ENCODE data around the gene CAMK1D. TPM values are rescaled to one million over a fixed set of nuclear protein-coding genes. Genes with fewer than 3 reads are reported as not detected.

CAMK1D gene
- total and polyA plus RNA-seq, 2 experiments from 2014 or later = 4.6 to 7.2 TPM

- no peaks in the 10 kb centered on the region for H3K4me1 Mint-ChIP-seq
- H3K27ac Mint-ChIP-seq = no peak overlapping the region; the same call in 1 of the 2 replicates
- H3F3A ChIP-seq (replicated peaks; ENCODE audit: low read depth) = no peaks in the 10 kb centered on the region
- 0 out of 2 replicates have a peak, but pooled peaks cover 3% of the 10 kb centered on the region for H3K9me2 ChIP-seq (ENCODE audit: insufficient read depth)
- no peaks in the 10 kb centered on the region for H3K27me3 ChIP-seq (ENCODE audit: insufficient read depth)
- TF ChIP-seq EZH2 (IDR thresholded peaks at IDR 0.05; ENCODE audit: low read depth, unreplicated experiment) (no peak), EZH2phosphoT487 (IDR thresholded peaks at IDR 0.05; ENCODE audit: unreplicated experiment) (no peak), STAT1 (IDR thresholded peaks at IDR 0.05; ENCODE audit: unreplicated experiment) (no peak), JUNB (IDR thresholded peaks at IDR 0.05; ENCODE audit: unreplicated experiment) (no peak), POLR2AphosphoS5 (IDR thresholded peaks at IDR 0.05; ENCODE audit: low read depth) (no peak), CREB1 (CRISPR knock-in tag; IDR thresholded peaks at IDR 0.05; ENCODE audit: low read depth) (no peak), CTCF (conservative IDR thresholded peaks at IDR 0.05; ENCODE audit: low read depth in 2 of 2) (no peak), ZNF114 (CRISPR knock-in tag; IDR thresholded peaks at IDR 0.05) (no peak), ZNF331 (CRISPR knock-in tag; IDR thresholded peaks at IDR 0.05; ENCODE audit: low read depth) (no peak), ZNF462 (CRISPR knock-in tag; IDR thresholded peaks at IDR 0.05) (no peak)
- TF ChIP-seq, protein P1, sequence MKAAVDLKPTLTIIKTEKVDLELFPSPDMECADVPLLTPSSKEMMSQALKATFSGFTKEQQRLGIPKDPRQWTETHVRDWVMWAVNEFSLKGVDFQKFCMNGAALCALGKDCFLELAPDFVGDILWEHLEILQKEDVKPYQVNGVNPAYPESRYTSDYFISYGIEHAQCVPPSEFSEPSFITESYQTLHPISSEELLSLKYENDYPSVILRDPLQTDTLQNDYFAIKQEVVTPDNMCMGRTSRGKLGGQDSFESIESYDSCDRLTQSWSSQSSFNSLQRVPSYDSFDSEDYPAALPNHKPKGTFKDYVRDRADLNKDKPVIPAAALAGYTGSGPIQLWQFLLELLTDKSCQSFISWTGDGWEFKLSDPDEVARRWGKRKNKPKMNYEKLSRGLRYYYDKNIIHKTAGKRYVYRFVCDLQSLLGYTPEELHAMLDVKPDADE (IDR thresholded peaks at IDR 0.05) = no peak
- TF ChIP-seq, protein P2, sequence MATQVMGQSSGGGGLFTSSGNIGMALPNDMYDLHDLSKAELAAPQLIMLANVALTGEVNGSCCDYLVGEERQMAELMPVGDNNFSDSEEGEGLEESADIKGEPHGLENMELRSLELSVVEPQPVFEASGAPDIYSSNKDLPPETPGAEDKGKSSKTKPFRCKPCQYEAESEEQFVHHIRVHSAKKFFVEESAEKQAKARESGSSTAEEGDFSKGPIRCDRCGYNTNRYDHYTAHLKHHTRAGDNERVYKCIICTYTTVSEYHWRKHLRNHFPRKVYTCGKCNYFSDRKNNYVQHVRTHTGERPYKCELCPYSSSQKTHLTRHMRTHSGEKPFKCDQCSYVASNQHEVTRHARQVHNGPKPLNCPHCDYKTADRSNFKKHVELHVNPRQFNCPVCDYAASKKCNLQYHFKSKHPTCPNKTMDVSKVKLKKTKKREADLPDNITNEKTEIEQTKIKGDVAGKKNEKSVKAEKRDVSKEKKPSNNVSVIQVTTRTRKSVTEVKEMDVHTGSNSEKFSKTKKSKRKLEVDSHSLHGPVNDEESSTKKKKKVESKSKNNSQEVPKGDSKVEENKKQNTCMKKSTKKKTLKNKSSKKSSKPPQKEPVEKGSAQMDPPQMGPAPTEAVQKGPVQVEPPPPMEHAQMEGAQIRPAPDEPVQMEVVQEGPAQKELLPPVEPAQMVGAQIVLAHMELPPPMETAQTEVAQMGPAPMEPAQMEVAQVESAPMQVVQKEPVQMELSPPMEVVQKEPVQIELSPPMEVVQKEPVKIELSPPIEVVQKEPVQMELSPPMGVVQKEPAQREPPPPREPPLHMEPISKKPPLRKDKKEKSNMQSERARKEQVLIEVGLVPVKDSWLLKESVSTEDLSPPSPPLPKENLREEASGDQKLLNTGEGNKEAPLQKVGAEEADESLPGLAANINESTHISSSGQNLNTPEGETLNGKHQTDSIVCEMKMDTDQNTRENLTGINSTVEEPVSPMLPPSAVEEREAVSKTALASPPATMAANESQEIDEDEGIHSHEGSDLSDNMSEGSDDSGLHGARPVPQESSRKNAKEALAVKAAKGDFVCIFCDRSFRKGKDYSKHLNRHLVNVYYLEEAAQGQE (IDR thresholded peaks at IDR 0.05; ENCODE audit: unreplicated experiment) = no peak
- no peak overlapping the region for H3K4me2 ChIP-seq
- ATAC-seq (no peak), DNase-seq (ENCODE audit: low spot score) (no peak)
- no peaks in the 10 kb centered on the region for H4K20me1 ChIP-seq (replicated peaks; ENCODE audit: insufficient read depth)
- H3K36me3 ChIP-seq (ENCODE audit: insufficient read depth) = no peaks in the 10 kb centered on the region
- H2AFZ ChIP-seq = no peak overlapping the region
- no peak overlapping the region for H3K4me3 Mint-ChIP-seq
- no peaks in the 10 kb centered on the region for H3K36me3 Mint-ChIP-seq (ENCODE audit: low read depth)
- H3K4me3 ChIP-seq = no peak overlapping the region
- no peaks in the 10 kb centered on the region for H3K79me2 ChIP-seq (replicated peaks; ENCODE audit: insufficient read depth)
- peaks cover 2% of the 10 kb centered on the region; the same call in 1 of the 3 replicates for H3K9me3 Mint-ChIP-seq
- no peak overlapping the region for H3K27ac ChIP-seq (ENCODE audit: low read depth)
- H3K4me1 ChIP-seq (ENCODE audit: insufficient read depth) = no peaks in the 10 kb centered on the region
- no peaks in the 10 kb centered on the region for H3K27me3 Mint-ChIP-seq (ENCODE audit: insufficient read depth, low read depth, poor library complexity)
Measured at GRCh38 chr10:12650122-12650521, 300.8 kb downstream of the CAMK1D start.
